VCaP (cell line): Measurements from ENCODE around the gene LVRN.

Experiments used
- H3K27ac ChIP-seq: fragments of 450-650 bp; 2 replicates; pipeline ENCODE4 v1.5.1; 2017
- CTCF ChIP-seq: fragments of 450-650 bp; conservative IDR thresholded peaks from 2 replicates; pipeline ENCODE4 v1.5.1; 2017; ENCODE audit warnings: mild to moderate bottlenecking, moderate library complexity

The LVRN gene

DNA sequence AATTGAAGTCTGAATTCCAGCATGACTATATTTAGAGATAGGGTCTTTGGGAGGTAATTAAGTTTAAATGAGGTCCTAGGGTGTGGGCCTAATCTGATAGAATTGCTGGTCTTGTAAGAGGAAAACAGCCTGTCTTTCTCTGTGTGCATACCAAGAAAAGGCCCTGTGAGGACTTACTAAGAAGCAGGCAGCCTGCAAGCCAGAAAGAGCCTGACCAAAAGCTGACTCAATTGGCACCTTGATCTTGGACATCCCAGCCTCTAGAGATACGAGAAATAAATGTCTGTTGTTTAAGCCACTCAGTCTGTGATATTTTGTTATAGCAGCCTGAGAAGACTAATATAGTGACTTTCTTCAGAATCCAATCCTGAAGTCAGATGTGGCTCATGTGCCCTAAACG lies 84.5 kb downstream of the LVRN start:
- no peak overlapping the region for H3K27ac ChIP-seq
- no peak for TF ChIP-seq CTCF

DNA sequence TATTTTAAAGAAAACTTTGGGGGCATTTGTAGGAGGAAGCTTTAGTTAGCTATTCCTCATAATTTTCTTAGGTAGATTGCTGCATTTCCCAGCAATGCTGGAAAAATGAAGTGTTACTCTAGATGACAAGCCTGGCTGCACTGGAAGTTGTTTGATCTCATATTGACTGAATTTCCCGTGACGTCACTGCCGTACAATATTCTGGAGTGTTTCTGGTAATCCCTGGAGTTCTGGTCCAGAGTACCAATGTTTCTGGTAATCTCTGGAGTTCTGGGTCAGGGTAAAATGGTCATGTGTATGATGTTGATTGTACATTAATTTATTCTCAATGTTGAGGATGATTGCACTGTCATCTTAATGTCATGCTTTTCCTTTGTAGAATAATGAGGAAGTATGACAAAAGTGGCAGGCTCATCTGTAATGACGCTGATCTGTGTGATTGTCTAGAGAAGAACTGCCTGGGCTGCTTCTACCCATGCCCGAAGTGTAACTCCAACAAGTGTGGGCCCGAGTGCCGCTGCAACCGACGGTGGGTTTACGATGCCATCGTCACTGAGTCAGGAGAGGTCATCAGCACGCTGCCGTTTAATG lies 96.2 kb downstream of the LVRN start:
- H3K27ac ChIP-seq, result no peak overlapping the region
- TF ChIP-seq CTCF, result no peak

- TF ChIP-seq CTCF, result no peak; the same call in 1 of the 2 replicates
- H3K27ac ChIP-seq, result no peak overlapping the region
These were observed 100.1 kb downstream of the LVRN start for GRCh38 chr5:116062352-116062751.

- no peak overlapping the region for H3K27ac ChIP-seq
- no peak for TF ChIP-seq CTCF
These were observed 101.7 kb downstream of the LVRN start for GRCh38 chr5:116063950-116064349.

GRCh38 chr5:116068028-116068632 lies 105.9 kb downstream of the LVRN start:
- H3K27ac ChIP-seq, result no peak overlapping the region
- peak; percentile 86 for TF ChIP-seq CTCF

GRCh38 chr5:116071211-116071610 lies 108.9 kb downstream of the LVRN start:
- TF ChIP-seq CTCF, result no peak
- no peak overlapping the region for H3K27ac ChIP-seq

- H3K27ac ChIP-seq, result no peak overlapping the region
- no peak for TF ChIP-seq CTCF
These were observed 113.0 kb downstream of the LVRN start for GRCh38 chr5:116075191-116075831.
